Fibroblast of lung (primary cell): ENCODE data around the gene CNGA4. TPM values are rescaled to one million over a fixed set of nuclear protein-coding genes. Genes with fewer than 3 reads are reported as not detected.
A peak's percentile ranks its signal among the peaks of the same experiment; 100 is the strongest.

Experiments
- DNase-seq, 2 donors: peaks; one replicate each; pipeline versions ENCODE4 v3.0.0 to v3.0.0-alpha.2; 2010; ENCODE audit warnings: low read depth in 2 of 2
- H2AFZ ChIP-seq: 2 replicates; pipeline ENCODE4 v1.5.1; 2012; ENCODE audit warnings: low read length, control low read depth, inconsistent platforms
- H3K27ac ChIP-seq: 2 replicates; pipeline ENCODE4 v1.5.1; 2011; ENCODE audit warnings: low read length, control low read depth; ENCODE audit not compliant: insufficient read depth
- H3K27me3 ChIP-seq: 2 replicates; pipeline ENCODE4 v1.5.1; 2011; ENCODE audit warnings: mild to moderate bottlenecking, low read length; ENCODE audit not compliant: control insufficient read depth, insufficient read depth
- H3K36me3 ChIP-seq: 2 replicates; pipeline ENCODE4 v1.5.1; 2011; ENCODE audit warnings: low read length; ENCODE audit not compliant: control insufficient read depth, insufficient read depth
- H3K4me1 ChIP-seq: 2 replicates; pipeline ENCODE4 v1.5.1; 2011; ENCODE audit warnings: low read length; ENCODE audit not compliant: control insufficient read depth, insufficient read depth; ENCODE audit errors: extremely low read depth
- H3K4me2 ChIP-seq: 2 replicates; pipeline ENCODE4 v1.5.1; 2011; ENCODE audit warnings: low read length, control low read depth; ENCODE audit not compliant: insufficient read depth; ENCODE audit errors: extremely low read depth
- H3K4me3 ChIP-seq, 4 experiments: fragments of 200-600 bp in 1 of 4; sonication (generic) in 1 of 4; replicated peaks in 1 of 4; 2 replicates each; pipeline ENCODE4 v1.5.1; 2011 to 2016; ENCODE audit warnings: low read length in 4 of 4, low read depth in 3 of 4, mild to moderate bottlenecking in 3 of 4, control low read depth in 2 of 4, inconsistent platforms in 1 of 4, mixed read lengths in 1 of 4; ENCODE audit not compliant: insufficient read depth in 1 of 4; ENCODE audit errors: control extremely low read depth in 1 of 4
- H3K79me2 ChIP-seq: 2 replicates; pipeline ENCODE4 v1.5.1; 2012; ENCODE audit warnings: mild to moderate bottlenecking, low read length, inconsistent platforms; ENCODE audit not compliant: control insufficient read depth, insufficient read depth
- H3K9ac ChIP-seq: 2 replicates; pipeline ENCODE4 v1.5.1; 2011; ENCODE audit warnings: mild to moderate bottlenecking, low read length, control low read depth; ENCODE audit not compliant: insufficient read depth
- H3K9me3 ChIP-seq: 2 replicates; pipeline ENCODE4 v1.5.1; 2012; ENCODE audit warnings: low read depth, low read length; ENCODE audit not compliant: control insufficient read depth, insufficient read depth
- H4K20me1 ChIP-seq: 2 replicates; pipeline ENCODE4 v1.5.1; 2011; ENCODE audit warnings: low read length; ENCODE audit not compliant: control insufficient read depth, insufficient read depth; ENCODE audit errors: extremely low read depth
- EZH2 ChIP-seq: IDR thresholded peaks from 2 replicates; pipeline ENCODE4 v1.5.1; 2012; ENCODE audit warnings: low read length, control low read depth, mild to moderate bottlenecking; ENCODE audit errors: missing control alignments
- polyA plus RNA-seq, 2 donors: library from polyadenylated mRNA; depleted of rRNA in 1 of 2; stranded (reverse) in 1 of 2; unstranded in 1 of 2; fragments of >200 nt; gene quantifications; 2 replicates each; pipeline ENCODE4 v1.2.1, GENCODE V29; 2011 to 2012; ENCODE audit warnings: missing spikeins in 1 of 2
- total RNA-seq: library from RNA; depleted of rRNA; stranded (reverse); fragments of >200 nt; gene quantifications from 2 replicates; pipeline ENCODE4 v1.2.1, GENCODE V29; 2014
- TF ChIP-seq, protein P1 (sequence below), 2 donors: IDR thresholded peaks in 1 of 2; conservative IDR thresholded peaks in 1 of 2; 1 replicate in 1 of 2; 2 replicates in 1 of 2; pipeline ENCODE4 v1.5.1; 2011 to 2012; ENCODE audit warnings: low read length in 2 of 2, control low read depth in 1 of 2, inconsistent platforms in 1 of 2, low read depth in 1 of 2, mild to moderate bottlenecking in 1 of 2

The CNGA4 gene
- total and polyA plus RNA-seq, 2 donors (not counting 1 experiment from before 2014, with no cell fraction given) = 0.06 to 0.17 TPM

DNA sequence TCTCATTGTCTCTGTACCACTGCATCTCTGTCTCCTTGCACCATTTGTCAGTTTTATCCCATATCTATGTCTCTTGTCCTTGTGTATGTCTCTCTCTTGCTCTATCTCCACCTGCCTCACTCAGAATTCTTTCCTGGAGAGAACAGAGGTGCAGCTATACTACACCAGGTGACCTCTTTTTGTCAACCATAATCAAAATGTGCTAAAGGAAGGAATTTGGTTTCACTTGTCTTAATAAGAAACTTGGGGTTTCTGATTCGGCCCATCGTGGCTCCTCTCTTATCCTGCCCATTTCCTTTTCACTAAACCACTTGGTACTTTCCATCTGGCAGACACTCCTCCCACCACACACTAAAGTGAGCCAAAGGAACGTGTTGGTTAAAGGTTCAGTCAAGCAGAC lies 35.6 kb upstream of the CNGA4 start:
- H3K9me3 ChIP-seq = no peaks in the 10 kb centered on the region
- TF ChIP-seq, protein P1, sequence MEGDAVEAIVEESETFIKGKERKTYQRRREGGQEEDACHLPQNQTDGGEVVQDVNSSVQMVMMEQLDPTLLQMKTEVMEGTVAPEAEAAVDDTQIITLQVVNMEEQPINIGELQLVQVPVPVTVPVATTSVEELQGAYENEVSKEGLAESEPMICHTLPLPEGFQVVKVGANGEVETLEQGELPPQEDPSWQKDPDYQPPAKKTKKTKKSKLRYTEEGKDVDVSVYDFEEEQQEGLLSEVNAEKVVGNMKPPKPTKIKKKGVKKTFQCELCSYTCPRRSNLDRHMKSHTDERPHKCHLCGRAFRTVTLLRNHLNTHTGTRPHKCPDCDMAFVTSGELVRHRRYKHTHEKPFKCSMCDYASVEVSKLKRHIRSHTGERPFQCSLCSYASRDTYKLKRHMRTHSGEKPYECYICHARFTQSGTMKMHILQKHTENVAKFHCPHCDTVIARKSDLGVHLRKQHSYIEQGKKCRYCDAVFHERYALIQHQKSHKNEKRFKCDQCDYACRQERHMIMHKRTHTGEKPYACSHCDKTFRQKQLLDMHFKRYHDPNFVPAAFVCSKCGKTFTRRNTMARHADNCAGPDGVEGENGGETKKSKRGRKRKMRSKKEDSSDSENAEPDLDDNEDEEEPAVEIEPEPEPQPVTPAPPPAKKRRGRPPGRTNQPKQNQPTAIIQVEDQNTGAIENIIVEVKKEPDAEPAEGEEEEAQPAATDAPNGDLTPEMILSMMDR (conservative IDR thresholded peaks at IDR 0.05 in 1 of 2, IDR thresholded peaks at IDR 0.05 in 1 of 2; ENCODE audit: low read depth in 1 of 2, low read length in 2 of 2) = no peak
- TF ChIP-seq EZH2 = no peak
- H3K79me2 ChIP-seq = no peaks in the 10 kb centered on the region
- no peak overlapping the region for H3K4me2 ChIP-seq
- H3K4me3 ChIP-seq = no peak overlapping the region
- no peaks in the 10 kb centered on the region for H3K27me3 ChIP-seq
- no peak overlapping the region for H3K27ac ChIP-seq
- no peak overlapping the region for H3K9ac ChIP-seq
- H3K36me3 ChIP-seq = no peaks in the 10 kb centered on the region
- no peaks in the 10 kb centered on the region for H4K20me1 ChIP-seq
- no peak overlapping the region for H2AFZ ChIP-seq
- DNase-seq = peak in 1 of 2 donors; percentile 9
- H3K4me1 ChIP-seq = no peaks in the 10 kb centered on the region

DNA sequence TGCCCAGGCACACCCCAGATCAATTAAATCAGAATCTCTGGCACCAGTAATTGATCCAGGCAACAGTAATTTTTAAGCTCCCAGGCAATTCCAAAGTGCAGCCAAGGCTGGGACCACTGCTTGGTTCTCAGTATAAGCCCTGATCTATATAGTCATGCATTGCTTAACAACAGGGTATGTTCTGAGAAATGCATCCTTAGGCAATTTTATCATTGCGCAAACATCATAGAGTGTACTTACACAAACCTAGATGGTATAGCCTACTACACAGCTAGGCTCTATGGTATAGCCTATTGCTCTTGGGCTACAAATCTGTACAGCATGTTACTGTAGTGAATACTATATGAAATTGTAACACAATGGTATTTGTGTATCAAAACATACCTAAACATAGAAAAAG lies 34.2 kb upstream of the CNGA4 start:
- H3K27me3 ChIP-seq = no peaks in the 10 kb centered on the region
- H3K27ac ChIP-seq = no peak overlapping the region
- no peaks in the 10 kb centered on the region for H3K79me2 ChIP-seq
- no peaks in the 10 kb centered on the region for H3K36me3 ChIP-seq
- H3K9ac ChIP-seq = no peak overlapping the region
- TF ChIP-seq EZH2 = no peak
- TF ChIP-seq, protein P1 (conservative IDR thresholded peaks at IDR 0.05 in 1 of 2, IDR thresholded peaks at IDR 0.05 in 1 of 2; ENCODE audit: low read depth in 1 of 2, low read length in 2 of 2) = no peak
- H3K4me2 ChIP-seq = no peak overlapping the region
- H3K4me3 ChIP-seq = no peak overlapping the region
- no peaks in the 10 kb centered on the region for H3K9me3 ChIP-seq
- H2AFZ ChIP-seq = no peak overlapping the region
- DNase-seq = peak in 1 of 2 donors; percentile 17
- H4K20me1 ChIP-seq = no peaks in the 10 kb centered on the region
- no peaks in the 10 kb centered on the region for H3K4me1 ChIP-seq

DNA sequence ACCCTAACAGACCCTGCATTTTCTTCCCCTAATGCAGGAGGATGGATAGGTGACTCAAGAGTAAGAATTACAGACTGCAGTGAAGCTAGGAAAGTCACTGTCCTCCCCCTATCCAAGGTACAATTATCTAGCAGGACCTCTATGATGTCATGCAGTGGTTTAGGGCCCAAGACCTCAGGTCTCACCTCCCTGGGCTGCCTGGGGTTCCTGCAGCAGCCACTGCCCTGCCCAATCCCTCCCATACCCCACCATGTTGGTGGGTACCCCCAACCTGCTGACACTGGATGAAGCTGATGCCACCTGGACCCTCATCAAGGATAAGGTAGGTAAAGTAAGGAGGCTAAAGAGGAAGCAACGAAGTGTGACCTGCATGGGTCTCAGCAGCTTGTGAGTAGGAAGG lies 33.5 kb upstream of the CNGA4 start, which contains the start of gene C11orf42:
Gene C11orf42, plus strand, starts transcription at position 192 of the 400 bp plus-strand sequence. Its CDS starts 59 bp downstream, at position 251.
- Histone ChIP-seq H3K9ac (no peak within 1 kb of the TSS), H3K4me1 (no peaks in the 10 kb centered on the region), H3K4me2 (no peak within 1 kb of the TSS), H3K9me3 (no peaks in the 10 kb centered on the region), H2AFZ (no peak within 1 kb of the TSS), H3K36me3 (peaks cover 2% of the 10 kb centered on the region), H3K27me3 (no peaks in the 10 kb centered on the region), H3K79me2 (no peaks in the 10 kb centered on the region), H3K27ac (no peak within 1 kb of the TSS), H3K4me3 (no peak within 1 kb of the TSS), H4K20me1 (no peaks in the 10 kb centered on the region)
- DNase-seq = no peak
- TF ChIP-seq, protein P1 (conservative IDR thresholded peaks at IDR 0.05 in 1 of 2, IDR thresholded peaks at IDR 0.05 in 1 of 2; ENCODE audit: low read depth in 1 of 2, low read length in 2 of 2) = no peak
- TF ChIP-seq EZH2 = no peak
